HEK293T (cell line): ENCODE data around the gene GAP43.

Experiments used
- CTCF ChIA-PET: fragments of 350-600 bp; formaldehyde crosslinking; extraction: SDS; loops from one replicate; lab custom pipeline; 2021; ENCODE audit warnings: antibody characterized with exemption, inconsistent platforms; lab: Yijun Ruan, JAX
- POLR2A ChIA-PET: fragments of 350-600 bp; formaldehyde crosslinking; extraction: SDS; loops from one replicate; lab custom pipeline; 2020; ENCODE audit warnings: antibody characterized with exemption, inconsistent platforms; lab: Yijun Ruan, JAX
- DNase-seq: peaks from one replicate; pipeline ENCODE4 v3.0.0; 2012; ENCODE audit warnings: mixed read lengths; ENCODE audit errors: extremely low spot score
- ARNT ChIP-seq: fragments of 450-650 bp; IDR thresholded peaks from 2 replicates; pipeline ENCODE4 v1.6.1; 2017; ENCODE audit warnings: mild to moderate bottlenecking
- BHLHE40 ChIP-seq: fragments of 450-650 bp; IDR thresholded peaks from 2 replicates; pipeline ENCODE4 v1.6.1; 2016; ENCODE audit warnings: mild to moderate bottlenecking, moderate library complexity, borderline replicate concordance
- CTBP1 ChIP-seq: fragments of 450-650 bp; IDR thresholded peaks from 2 replicates; pipeline ENCODE4 v1.6.1; 2016; ENCODE audit warnings: borderline replicate concordance
- ELF4 ChIP-seq: fragments of 450-650 bp; IDR thresholded peaks from 2 replicates; pipeline ENCODE4 v1.6.1; 2017; ENCODE audit warnings: antibody characterized with exemption
- FOXA1 ChIP-seq: fragments of 450-650 bp; IDR thresholded peaks from 2 replicates; pipeline ENCODE4 v1.6.1; 2016; ENCODE audit warnings: mild to moderate bottlenecking
- FOXK2 ChIP-seq: fragments of 450-650 bp; IDR thresholded peaks from 2 replicates; pipeline ENCODE4 v1.6.1; 2016; ENCODE audit warnings: mild to moderate bottlenecking
- FOXM1 ChIP-seq: fragments of 450-650 bp; IDR thresholded peaks from 2 replicates; pipeline ENCODE4 v1.6.1; 2017; ENCODE audit warnings: mild to moderate bottlenecking, borderline replicate concordance
- HDGF ChIP-seq: fragments of 450-650 bp; IDR thresholded peaks from 2 replicates; pipeline ENCODE4 v1.6.1; 2017; ENCODE audit warnings: antibody characterized with exemption, borderline replicate concordance
- L3MBTL2 ChIP-seq: fragments of 450-650 bp; conservative IDR thresholded peaks from 2 replicates; pipeline ENCODE4 v1.6.1; 2016; ENCODE audit warnings: mild to moderate bottlenecking
- LEF1 ChIP-seq: fragments of 450-650 bp; IDR thresholded peaks from 2 replicates; pipeline ENCODE4 v1.6.1; 2017; ENCODE audit warnings: mild to moderate bottlenecking, borderline replicate concordance
- NFRKB ChIP-seq: fragments of 450-650 bp; IDR thresholded peaks from 2 replicates; pipeline ENCODE4 v1.6.1; 2016; ENCODE audit warnings: mild to moderate bottlenecking, moderate library complexity
- PKNOX1 ChIP-seq: fragments of 450-650 bp; IDR thresholded peaks from 2 replicates; pipeline ENCODE4 v1.6.1; 2016
- SP1 ChIP-seq: fragments of 450-650 bp; IDR thresholded peaks from 2 replicates; pipeline ENCODE4 v1.6.1; 2017
- SUZ12 ChIP-seq: fragments of 450-650 bp; IDR thresholded peaks from 2 replicates; pipeline ENCODE4 v1.6.1; 2016; ENCODE audit warnings: mild to moderate bottlenecking
- TARDBP ChIP-seq: fragments of 450-650 bp; IDR thresholded peaks from 2 replicates; pipeline ENCODE4 v1.6.1; 2016
- ZNF384 ChIP-seq: fragments of 450-650 bp; IDR thresholded peaks from 2 replicates; pipeline ENCODE4 v1.6.1; 2016

The GAP43 gene

GRCh38 chr3:115617591-115617990 is 5.7 kb upstream of the GAP43 start:
- DNase-seq = no peak
- CTCF ChIA-PET = interaction anchor here (0.6 to 1.1 kb wide), 2 partner anchors 48 to 1233 kb away, joined by 3 read pairs; no protein-coding TSS in a partner anchor
- no peak for TF ChIP-seq LEF1
- TF ChIP-seq CTBP1 = no peak
- no peak for TF ChIP-seq L3MBTL2
- no peak for TF ChIP-seq FOXM1
- TF ChIP-seq HDGF = no peak
- TF ChIP-seq TARDBP = no peak
- no peak for TF ChIP-seq SP1
- no peak for TF ChIP-seq FOXK2
- no peak for TF ChIP-seq ARNT
- no peak for TF ChIP-seq ZNF384
- no peak for TF ChIP-seq SUZ12
- TF ChIP-seq BHLHE40 = no peak
- TF ChIP-seq FOXA1 = no peak
- TF ChIP-seq ELF4 = no peak
- POLR2A ChIA-PET = no interaction called here

- DNase-seq = no peak
- POLR2A ChIA-PET = interaction anchor here (1.2 kb wide), 1 partner anchor 14 kb away, joined by 3 read pairs; no protein-coding TSS in a partner anchor
- CTCF ChIA-PET = no interaction called here
- TF ChIP-seq FOXK2 (no peak), PKNOX1 (no peak), SP1 (no peak), ELF4 (no peak), LEF1 (no peak), TARDBP (no peak), CTBP1 (no peak), BHLHE40 (no peak), SUZ12 (no peak), FOXM1 (no peak), FOXA1 (no peak)
Observed at GRCh38 chr3:115624029-115624741, 875 bp downstream of the GAP43 start.

GRCh38 chr3:115624901-115625300 is 1.6 kb downstream of the GAP43 start:
- ChIA-PET CTCF (no interaction called here), POLR2A (no interaction called here)
- DNase-seq = no peak
- TF ChIP-seq LEF1 (no peak), ARNT (no peak), SUZ12 (no peak), NFRKB (no peak), FOXM1 (no peak), TARDBP (no peak), PKNOX1 (no peak)

GRCh38 chr3:115626006-115626409 is 2.7 kb downstream of the GAP43 start:
- no peak for TF ChIP-seq LEF1
- peak; percentile 21 for DNase-seq
- ChIA-PET POLR2A (no interaction called here), CTCF (no interaction called here)

DNA sequence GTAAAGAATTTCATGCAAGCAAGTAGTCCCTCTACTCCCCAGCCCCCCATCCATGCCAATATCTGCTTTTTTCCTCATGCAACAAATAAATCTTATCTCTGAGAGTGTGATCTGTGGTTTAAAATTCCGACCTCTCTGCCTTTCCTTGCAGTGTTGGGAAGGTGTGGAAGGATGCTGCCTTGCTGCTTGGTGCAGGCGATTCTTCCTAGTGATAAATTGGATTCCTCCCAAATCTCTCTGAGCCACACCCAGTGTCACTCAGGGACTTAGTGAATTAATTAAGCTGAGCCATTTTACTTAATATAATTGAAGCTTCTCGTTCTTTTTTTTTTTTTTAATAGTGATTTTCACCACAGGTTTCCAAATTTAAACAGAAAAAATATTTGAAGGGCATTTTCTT is 3.4 kb downstream of the GAP43 start:
- POLR2A ChIA-PET = no interaction called here

More for the DNA sequence above, 3.4 kb downstream of the GAP43 start:
- CTCF ChIA-PET = interaction anchor here (0.6 kb wide), 1 partner anchor 51 kb away, joined by 3 read pairs; no protein-coding TSS in a partner anchor
- DNase-seq = no peak
- TF ChIP-seq LEF1 = no peak
- no peak for TF ChIP-seq BHLHE40
- no peak for TF ChIP-seq ZNF384
- no peak for TF ChIP-seq FOXM1
- no peak for TF ChIP-seq FOXA1
- TF ChIP-seq FOXK2 = no peak
- TF ChIP-seq L3MBTL2 = no peak
- TF ChIP-seq SP1 = no peak
- TF ChIP-seq SUZ12 = no peak
- TF ChIP-seq ELF4 = no peak
- no peak for TF ChIP-seq TARDBP
- no peak for TF ChIP-seq PKNOX1
- no peak for TF ChIP-seq NFRKB
- TF ChIP-seq ARNT = no peak
- TF ChIP-seq HDGF = no peak
- no peak for TF ChIP-seq CTBP1
